HG03439 (cell line): Measurements from ENCODE around the gene B4GALNT2.
A peak's percentile ranks its signal among the peaks of the same experiment; 100 is the strongest.
"Not testable (repeated sequence)": the region's sequence is repeated elsewhere in the genome, so short reads cannot be mapped to it uniquely, and the experiment has no call there.

ENCODE experiments used
- ATAC-seq: cut with Tn5 transposase; IDR thresholded peaks from one replicate; pipeline ENCODE4 v1.9.1; 2021; ENCODE audit warnings: mild to moderate bottlenecking, moderate library complexity; ENCODE audit not compliant: unreplicated experiment

Gene B4GALNT2

DNA sequence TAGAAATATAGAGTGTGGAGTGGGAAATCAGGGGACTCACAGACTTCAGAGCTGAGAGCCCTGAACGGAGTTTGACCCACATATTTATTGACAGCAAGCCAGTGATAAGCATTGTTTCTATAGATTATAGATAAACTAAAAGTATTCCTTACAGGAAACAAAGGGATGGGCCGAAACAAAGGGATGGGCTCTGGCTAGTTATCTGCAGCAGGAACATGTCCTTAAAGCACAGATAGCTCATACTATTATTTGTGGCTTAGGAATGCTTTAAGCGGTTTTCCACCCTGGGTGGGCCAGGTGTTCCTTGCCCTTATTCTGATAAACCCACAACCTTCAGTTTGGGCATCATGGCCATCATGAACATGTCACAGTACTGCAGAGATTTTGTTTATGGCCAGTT is 38.1 kb downstream of the B4GALNT2 start:
- not testable (repeated sequence) for ATAC-seq

- ATAC-seq, result not testable (repeated sequence)
These were observed 43.4 kb downstream of the B4GALNT2 start for GRCh38 chr17:49175978-49176377.

DNA sequence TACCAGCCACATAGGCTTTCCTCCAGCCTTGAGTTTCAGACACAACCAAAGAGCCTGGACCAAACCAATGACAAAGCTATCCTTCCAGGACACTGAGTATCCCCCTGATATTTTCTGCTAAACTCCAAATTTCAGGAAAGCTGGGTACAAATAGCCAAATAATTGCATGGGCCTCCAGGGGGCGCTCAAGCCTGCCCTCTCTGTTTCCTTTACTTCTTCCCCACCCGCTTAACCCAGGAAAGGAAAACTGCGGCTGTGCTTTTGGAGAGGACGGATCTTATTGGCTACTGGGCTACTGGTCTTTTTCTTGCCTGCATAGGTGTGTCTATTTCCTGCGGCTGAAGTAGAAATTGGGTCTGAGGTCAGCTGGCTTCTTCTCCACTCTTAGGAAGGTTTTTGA is 47.7 kb downstream of the B4GALNT2 start:
- no peak for ATAC-seq

- no peak for ATAC-seq
These were observed 48.5 kb downstream of the B4GALNT2 start for GRCh38 chr17:49180998-49181635.

DNA sequence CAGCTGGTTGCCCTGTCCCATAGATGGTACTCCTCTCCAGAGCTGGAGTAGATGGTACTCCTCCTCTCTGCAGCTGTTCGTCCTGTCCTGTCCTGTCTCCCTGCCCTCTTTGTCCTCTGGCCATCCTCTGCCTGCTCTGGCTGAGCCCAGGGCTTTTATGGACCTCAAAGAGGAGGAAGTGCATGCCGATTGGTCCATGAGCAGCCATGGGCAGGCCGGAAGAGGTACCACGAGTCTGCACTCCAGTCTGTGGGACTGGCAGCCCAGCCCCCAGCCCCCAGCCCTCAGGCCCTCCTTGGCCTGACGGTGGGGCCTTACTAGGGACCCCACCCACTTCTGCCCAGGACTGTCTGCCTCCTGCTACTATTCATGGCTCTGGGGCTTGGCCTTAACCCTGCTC is 50.8 kb downstream of the B4GALNT2 start:
- no peak for ATAC-seq

DNA sequence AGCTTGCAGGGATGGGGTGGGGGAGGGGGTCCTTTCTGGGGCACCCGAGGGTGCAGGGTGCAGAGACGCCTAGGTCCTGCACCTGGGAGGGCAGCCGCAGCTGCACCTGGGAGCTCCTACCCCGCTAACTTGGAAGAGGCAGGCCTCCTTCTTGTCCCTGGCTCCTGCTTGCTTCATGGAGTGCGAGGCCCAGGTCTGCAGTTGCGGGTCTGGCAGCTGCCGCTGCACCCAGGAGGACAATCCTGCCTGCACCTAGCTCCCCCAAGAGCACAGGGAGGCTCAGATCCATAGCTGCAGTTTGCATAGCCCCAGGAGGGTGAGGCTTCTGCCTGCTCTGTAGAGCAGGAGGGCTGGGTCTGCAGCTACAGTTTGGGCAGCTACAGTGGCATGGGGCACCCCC is 51.2 kb downstream of the B4GALNT2 start:
- ATAC-seq, result no peak

DNA sequence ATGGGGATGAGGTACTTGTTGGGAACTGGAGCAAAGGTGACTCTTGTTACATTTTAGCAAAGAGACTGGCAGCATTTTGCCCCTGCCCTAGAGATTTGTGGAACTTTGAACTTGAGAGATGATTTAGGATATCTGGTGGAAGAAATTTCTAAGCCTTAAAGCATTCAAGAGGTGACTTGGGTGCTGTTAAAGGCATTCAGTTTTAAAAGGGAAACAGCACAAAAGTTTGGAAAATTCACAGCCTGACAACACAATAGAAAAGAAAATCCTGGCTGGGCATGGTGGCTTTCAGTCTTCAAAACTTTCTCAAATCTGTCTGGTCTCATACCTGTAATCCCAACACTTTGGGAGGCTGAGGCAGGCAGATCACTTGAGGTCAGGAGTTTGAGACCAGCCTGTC is 52.0 kb downstream of the B4GALNT2 start:
- not testable (repeated sequence) for ATAC-seq

GRCh38 chr17:49185381-49185780 is 52.8 kb downstream of the B4GALNT2 start:
- not testable (repeated sequence) for ATAC-seq

DNA sequence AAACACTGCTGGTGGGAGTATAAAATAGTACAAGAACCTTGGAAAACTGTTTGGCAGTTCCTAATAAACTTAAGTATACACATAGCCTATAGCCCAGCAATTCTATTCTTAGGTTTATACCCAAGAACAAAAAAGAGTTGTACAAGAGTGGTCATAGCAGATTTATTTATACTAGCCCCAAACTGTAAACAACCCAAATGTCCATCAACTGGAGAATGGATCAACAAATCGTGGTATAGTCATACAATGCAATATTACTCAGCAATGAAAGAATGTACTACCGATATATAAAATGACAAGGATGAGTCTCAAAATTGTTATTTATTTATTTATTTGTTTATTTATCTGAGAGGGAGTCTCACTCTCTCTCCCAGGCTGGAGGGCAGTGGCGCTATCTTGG is 54.7 kb downstream of the B4GALNT2 start:
- no peak for ATAC-seq

DNA sequence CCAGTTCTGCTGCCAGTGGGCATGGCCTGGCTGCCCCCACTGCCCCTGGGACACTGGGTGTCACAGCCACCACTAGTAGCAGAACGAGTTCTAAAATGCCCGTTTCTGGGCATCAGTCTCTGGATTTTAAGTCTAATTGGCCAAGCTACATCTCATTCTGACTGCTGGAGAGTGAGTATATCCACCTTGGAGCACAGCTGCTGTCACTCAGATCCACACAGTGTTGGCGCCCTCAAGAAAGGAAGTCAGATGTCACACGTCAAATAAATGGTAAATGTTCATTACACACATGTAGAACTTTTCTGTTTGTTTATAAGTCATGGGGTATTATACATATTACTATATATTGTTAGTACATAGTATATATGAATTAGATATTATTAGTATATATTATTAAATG is 58.4 kb downstream of the B4GALNT2 start:
- no peak for ATAC-seq

GRCh38 chr17:49191409-49191916 is 58.9 kb downstream of the B4GALNT2 start:
- ATAC-seq, result peak; percentile 0

- ATAC-seq, result peak; percentile 56
These were observed 59.6 kb downstream of the B4GALNT2 start for GRCh38 chr17:49191917-49192741.

GRCh38 chr17:49193513-49194296 is 61.1 kb downstream of the B4GALNT2 start:
- ATAC-seq, result no peak

DNA sequence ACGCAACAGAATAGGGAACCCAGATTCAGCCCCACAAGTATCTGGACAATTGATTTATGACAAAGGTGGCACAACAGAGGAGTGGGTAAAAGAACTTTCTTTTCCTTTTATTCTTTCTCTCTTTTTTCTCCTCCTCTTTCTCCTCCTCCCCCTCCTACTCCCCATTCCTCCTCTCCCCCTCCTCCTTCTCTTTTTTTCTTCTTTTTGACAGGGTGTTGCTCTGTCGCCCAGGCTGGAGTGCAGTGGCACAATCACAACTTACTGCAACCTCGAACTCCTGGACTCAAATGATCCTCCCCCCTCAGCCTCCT is 61.7 kb downstream of the B4GALNT2 start:
- ATAC-seq, result no peak

GRCh38 chr17:49195751-49196150 is 63.2 kb downstream of the B4GALNT2 start:
- ATAC-seq, result no peak

DNA sequence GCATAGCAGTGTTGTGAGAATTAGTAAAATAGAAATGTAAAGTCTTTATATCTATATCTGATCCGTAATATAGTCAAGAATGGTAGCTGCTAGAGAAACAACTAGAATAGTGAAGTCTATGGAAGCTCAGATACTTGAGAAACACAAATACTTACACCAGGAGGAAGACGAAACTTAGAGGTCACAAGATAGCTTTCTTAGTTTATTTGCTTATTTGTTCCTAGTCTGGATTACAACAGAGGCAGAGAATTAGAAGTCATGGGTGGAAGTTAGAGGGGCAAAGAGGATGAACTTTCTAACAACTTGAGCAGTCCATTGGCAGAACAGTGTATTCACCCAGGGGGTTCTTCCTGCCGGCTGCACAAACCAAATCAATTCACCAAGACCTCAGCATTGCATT is 64.0 kb downstream of the B4GALNT2 start:
- ATAC-seq, result no peak

- no peak for ATAC-seq
These were observed 64.9 kb downstream of the B4GALNT2 start for GRCh38 chr17:49197346-49197998.

DNA sequence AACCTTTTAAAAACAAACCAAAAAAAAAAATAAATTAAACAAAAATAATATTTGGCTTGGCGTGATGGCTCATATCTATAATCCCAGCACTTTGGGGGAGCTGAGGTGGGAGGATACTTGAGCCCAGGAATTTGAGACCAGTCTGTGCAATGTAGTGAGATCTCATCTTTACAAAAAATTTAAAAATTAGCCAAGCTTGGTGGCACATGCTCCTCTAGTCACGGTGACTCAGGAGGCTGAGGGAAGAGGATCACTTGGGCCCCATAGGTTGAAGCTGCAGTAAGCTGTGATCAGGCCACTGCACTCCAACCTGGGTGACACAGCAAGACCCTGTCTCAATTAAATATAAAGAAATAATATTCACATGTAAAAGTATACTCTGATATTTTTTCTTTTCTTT is 65.6 kb downstream of the B4GALNT2 start:
- no peak for ATAC-seq

- no peak for ATAC-seq
These were observed 68.0 kb downstream of the B4GALNT2 start for GRCh38 chr17:49200423-49201083.

- no peak for ATAC-seq
These were observed 68.9 kb downstream of the B4GALNT2 start for GRCh38 chr17:49201481-49201927.
